Large intestine (tissue), 3 donors: ENCODE measurements around the gene CXADR. TPM values are rescaled to one million over a fixed set of nuclear protein-coding genes. Genes with fewer than 3 reads are reported as not detected.

Source experiments
- DNase-seq, 2 donors: peaks; one replicate each; pipeline versions ENCODE4 v3.0.0 to v3.0.0-alpha.2; 2013
- H3K27ac ChIP-seq: one replicate; pipeline ENCODE4 v1.5.1; 2013; ENCODE audit warnings: low read length
- H3K27me3 ChIP-seq: 2 replicates; pipeline ENCODE4 v1.6.1; 2013; ENCODE audit warnings: low read length; ENCODE audit not compliant: control insufficient read depth, insufficient read depth
- H3K36me3 ChIP-seq: 2 replicates; pipeline ENCODE4 v1.6.1; 2013; ENCODE audit warnings: low read length; ENCODE audit not compliant: control insufficient read depth, insufficient read depth
- H3K4me1 ChIP-seq: one replicate; pipeline ENCODE4 v1.6.1; 2013; ENCODE audit warnings: low read length; ENCODE audit not compliant: control insufficient read depth, insufficient read depth
- H3K4me3 ChIP-seq: one replicate; pipeline ENCODE4 v1.5.1; 2013; ENCODE audit warnings: low read length
- H3K9me3 ChIP-seq: one replicate; pipeline ENCODE4 v1.6.1; 2013; ENCODE audit warnings: mild to moderate bottlenecking, low read depth, low read length, moderate library complexity; ENCODE audit not compliant: control insufficient read depth
- WGBS: methylation state at CpG from one replicate; pipeline ENCODE4 v1.1.5; 2013; ENCODE audit warnings: low lambda C conversion rate; ENCODE audit not compliant: insufficient coverage; 5-methylcytosine and 5-hydroxymethylcytosine counted together
- polyA plus RNA-seq: library from polyadenylated mRNA; unstranded; fragments of 120-200 nt; gene quantifications from one replicate; pipeline ENCODE4 v1.2.1, GENCODE V29; 2013

CXADR gene
- polyA plus RNA-seq, 1 donor, result 56.5 TPM

GRCh38 chr21:17612565-17613241, 99.9 kb downstream of the CXADR start, which contains the start of gene BTG3:
TSS of gene BTG3 (minus strand) at chr21:17612901. CDS start at chr21:17609144, 3,757 bp downstream.
- Histone ChIP-seq H3K36me3 (peaks cover 3% of the 10 kb centered on the region), H3K9me3 (no peaks in the 10 kb centered on the region), H3K27ac (peak within 1 kb of the TSS; percentile 83), H3K4me1 (peaks cover 5% of the 10 kb centered on the region), H3K4me3 (peak within 1 kb of the TSS; percentile 76), H3K27me3 (no peaks in the 10 kb centered on the region)
- no CpG with 5 or more reads among the region's 102 CpGs for WGBS
- peak; percentile 75 to 86 for DNase-seq

- Histone ChIP-seq H3K9me3 (no peaks in the 10 kb centered on the region), H3K27me3 (no peaks in the 10 kb centered on the region), H3K4me3 (peak overlapping the region; percentile 62), H3K36me3 (no peaks in the 10 kb centered on the region), H3K4me1 (peaks cover 5% of the 10 kb centered on the region), H3K27ac (peak overlapping the region; percentile 56)
- DNase-seq, result peak; percentile 8 to 53
- no CpG with 5 or more reads among the region's 16 CpGs for WGBS
Measured at GRCh38 chr21:17613242-17613676, 100.4 kb downstream of the CXADR start.

GRCh38 chr21:17616831-17617230, 104.0 kb downstream of the CXADR start:
- Histone ChIP-seq H3K9me3 (no peaks in the 10 kb centered on the region), H3K4me1 (no peaks in the 10 kb centered on the region), H3K36me3 (no peaks in the 10 kb centered on the region), H3K27me3 (no peaks in the 10 kb centered on the region), H3K4me3 (no peak overlapping the region), H3K27ac (no peak overlapping the region)
- WGBS, result 88% methylated on average over 1 of the region's 1 CpG
- DNase-seq, result no peak

- WGBS, result no CpG with 5 or more reads among the region's 2 CpGs
- Histone ChIP-seq H3K9me3 (no peaks in the 10 kb centered on the region), H3K4me1 (no peaks in the 10 kb centered on the region), H3K27me3 (no peaks in the 10 kb centered on the region), H3K36me3 (no peaks in the 10 kb centered on the region), H3K27ac (no peak overlapping the region), H3K4me3 (no peak overlapping the region)
- no peak for DNase-seq
Measured at GRCh38 chr21:17622018-17622417, 109.2 kb downstream of the CXADR start.

GRCh38 chr21:17631195-17631594, 118.4 kb downstream of the CXADR start:
- no peak for DNase-seq
- Histone ChIP-seq H3K4me1 (no peaks in the 10 kb centered on the region), H3K4me3 (no peak overlapping the region), H3K27ac (no peak overlapping the region), H3K9me3 (no peaks in the 10 kb centered on the region), H3K27me3 (no peaks in the 10 kb centered on the region), H3K36me3 (no peaks in the 10 kb centered on the region)
- WGBS, result 100% methylated on average over 1 of the region's 4 CpGs

GRCh38 chr21:17636711-17637110, 123.9 kb downstream of the CXADR start:
- no peaks in the 10 kb centered on the region for H3K27me3 ChIP-seq
- no peak overlapping the region for H3K27ac ChIP-seq
- no peaks in the 10 kb centered on the region for H3K9me3 ChIP-seq
- H3K4me1 ChIP-seq, result no peaks in the 10 kb centered on the region
- H3K4me3 ChIP-seq, result no peak overlapping the region
- WGBS, result no CpG with 5 or more reads among the region's 4 CpGs
- no peak for DNase-seq
- no peaks in the 10 kb centered on the region for H3K36me3 ChIP-seq

GRCh38 chr21:17640821-17641220, 128.0 kb downstream of the CXADR start:
- 100% methylated on average over 1 of the region's 2 CpGs for WGBS

More at GRCh38 chr21:17640821-17641220, 128.0 kb downstream of the CXADR start:
- no peak for DNase-seq
- Histone ChIP-seq H3K27ac (no peak overlapping the region), H3K9me3 (no peaks in the 10 kb centered on the region), H3K36me3 (no peaks in the 10 kb centered on the region), H3K27me3 (no peaks in the 10 kb centered on the region), H3K4me1 (no peaks in the 10 kb centered on the region), H3K4me3 (no peak overlapping the region)

Other genes with a start within 250 kb of the CXADR start
- 39.4 TPM for gene BTG3, start 99.9 kb downstream of the CXADR start, polyA plus RNA-seq